Globus pallidus (tissue), 1 donor: Measurements from ENCODE around the gene CCSER1.
"Not testable (repeated sequence)": the region's sequence is repeated elsewhere in the genome, so short reads cannot be mapped to it uniquely, and the experiment has no call there.

Experiments used
- DNase-seq: peaks from one replicate; pipeline ENCODE4 v3.0.0-alpha.2; 2015; ENCODE audit warnings: low spot score

The CCSER1 gene

DNA sequence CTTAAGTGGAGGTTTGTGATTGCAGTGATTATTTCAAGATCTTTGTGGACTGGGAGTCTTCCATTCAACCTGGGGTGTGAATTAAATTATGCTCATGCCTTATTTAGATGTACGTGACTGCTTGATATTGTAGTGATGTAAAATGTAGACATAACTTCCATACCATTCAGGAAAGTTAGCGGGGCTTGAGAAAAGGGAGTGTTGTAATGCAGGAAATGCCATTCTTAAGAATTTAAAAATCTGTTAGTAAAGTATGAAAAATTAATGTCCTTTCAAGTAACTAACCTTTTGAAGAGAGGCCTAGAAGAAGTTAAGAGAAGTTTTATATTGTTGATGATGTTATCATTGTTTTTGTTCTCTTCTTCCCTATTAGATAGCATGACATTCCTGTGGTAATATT is 318.2 kb downstream of the CCSER1 start:
- no peak for DNase-seq

GRCh38 chr4:90449626-90450025 is 322.4 kb downstream of the CCSER1 start:
- no peak for DNase-seq

DNA sequence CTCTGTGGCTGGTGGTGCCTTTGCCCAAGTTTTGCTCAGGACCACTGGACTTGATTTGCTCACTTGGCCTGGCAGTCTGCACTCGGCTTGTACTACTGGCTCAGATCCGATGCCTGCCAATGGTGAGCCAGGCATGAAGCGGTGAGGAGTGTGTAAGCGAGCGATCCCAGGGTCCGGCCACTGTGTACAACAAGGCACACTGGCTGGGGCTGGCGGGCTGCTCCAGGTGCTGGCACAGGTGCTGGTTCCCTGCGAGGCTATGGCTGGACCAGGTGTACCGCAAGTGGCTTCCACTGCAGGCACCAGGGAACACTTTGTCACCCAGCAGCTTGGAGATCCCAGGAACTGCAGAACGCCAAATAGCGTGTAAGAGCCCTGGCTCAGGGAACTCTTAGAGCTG is 329.7 kb downstream of the CCSER1 start:
- DNase-seq: no peak

GRCh38 chr4:90457817-90458216 is 330.6 kb downstream of the CCSER1 start:
- DNase-seq: no peak

DNA sequence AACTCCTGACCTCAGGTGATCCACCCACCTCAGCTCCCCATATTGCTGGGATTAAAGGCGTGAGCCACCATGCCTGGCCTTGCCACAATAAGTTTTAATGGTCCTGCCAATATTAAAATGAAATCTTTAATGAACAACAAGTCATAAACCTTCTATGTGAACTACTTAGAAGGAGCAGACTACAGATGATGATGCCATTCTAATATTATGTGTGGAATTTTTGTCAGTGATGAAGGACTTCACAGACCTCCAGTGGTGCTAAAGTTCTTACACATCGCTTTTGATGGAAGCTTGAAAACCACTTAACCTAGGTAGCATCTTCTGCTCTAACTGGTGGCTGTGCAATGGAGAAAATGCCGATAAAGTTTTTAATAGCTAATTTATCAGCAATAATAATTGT is 331.4 kb downstream of the CCSER1 start:
- DNase-seq: no peak

DNA sequence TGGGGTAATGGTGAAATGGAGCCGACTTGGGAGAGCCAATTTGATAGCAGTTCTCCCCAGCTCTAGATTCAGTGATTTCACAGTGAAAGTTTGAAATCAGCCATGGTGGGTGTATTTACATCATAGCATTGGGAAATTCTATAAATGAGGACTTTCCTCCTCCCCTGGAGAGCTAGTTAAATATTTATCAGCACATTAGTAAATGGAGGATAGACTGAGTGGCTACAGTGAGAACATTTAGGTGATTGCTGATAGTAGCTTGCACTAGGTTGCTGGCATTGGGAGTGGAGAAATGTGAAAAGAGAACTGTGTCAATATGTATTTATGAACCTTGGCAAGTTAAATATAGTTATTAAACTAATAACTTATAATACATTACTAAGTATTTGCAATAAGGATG is 347.3 kb downstream of the CCSER1 start:
- no peak for DNase-seq

GRCh38 chr4:90476019-90476418 is 348.8 kb downstream of the CCSER1 start:
- no peak for DNase-seq

DNA sequence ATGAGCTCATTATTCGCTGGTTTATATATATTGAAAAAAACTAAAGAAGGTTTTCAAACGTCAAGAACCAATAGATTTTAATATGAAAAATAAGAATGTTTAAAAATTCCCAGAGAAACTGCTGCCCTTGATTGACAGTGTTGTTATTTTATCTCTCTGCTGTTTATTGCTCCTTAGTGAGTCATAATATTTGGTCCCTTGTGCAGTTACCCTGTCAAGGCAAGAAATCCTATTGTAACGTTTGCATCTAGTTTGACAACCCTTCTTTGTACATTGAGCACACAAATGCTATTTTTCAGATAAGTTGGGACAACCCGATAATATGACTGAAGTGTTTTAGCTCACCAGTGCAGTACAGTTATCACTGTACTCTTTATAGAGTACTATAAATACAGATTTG is 349.4 kb downstream of the CCSER1 start:
- DNase-seq: no peak

GRCh38 chr4:90484894-90485293 is 357.7 kb downstream of the CCSER1 start:
- not testable (repeated sequence) for DNase-seq

- DNase-seq: no peak
Observed at GRCh38 chr4:90486346-90486745, 359.2 kb downstream of the CCSER1 start.

- no peak for DNase-seq
Observed at GRCh38 chr4:90495211-90495610, 368.0 kb downstream of the CCSER1 start.

DNA sequence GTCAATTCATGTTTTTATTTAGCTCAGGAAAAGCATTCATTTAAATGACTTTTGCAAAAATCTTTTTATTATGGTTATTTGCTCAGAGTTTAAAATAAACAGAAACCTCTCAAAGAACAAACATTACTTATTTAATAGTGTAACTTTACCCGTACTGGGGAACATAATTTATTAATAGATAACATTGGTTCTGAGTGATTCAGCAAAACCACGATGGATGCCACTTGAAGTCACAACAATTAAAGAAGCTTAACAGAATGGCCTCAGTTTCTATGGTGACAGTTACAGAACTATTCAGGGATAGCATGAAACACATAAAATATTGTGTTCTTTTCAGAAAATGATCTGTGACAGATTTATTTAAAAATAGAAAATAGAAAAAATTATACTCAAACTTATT is 368.7 kb downstream of the CCSER1 start:
- no peak for DNase-seq

DNA sequence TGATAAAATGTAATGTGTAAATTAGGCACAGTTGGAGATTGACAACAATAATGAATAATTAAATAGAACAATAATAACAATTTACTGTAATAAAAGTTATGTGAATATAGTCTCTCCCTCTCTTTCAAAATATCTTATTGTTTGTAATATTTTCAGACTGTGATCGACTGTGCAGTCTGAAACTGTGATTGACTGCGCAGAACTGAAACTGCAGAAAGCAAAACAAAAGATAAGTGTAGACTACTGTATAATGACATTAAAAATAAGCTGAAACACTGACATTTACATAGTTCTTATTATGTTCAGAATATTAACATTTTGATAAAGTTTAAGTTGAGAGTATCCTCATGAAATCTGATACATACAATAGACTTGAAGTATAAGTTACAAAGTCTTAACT is 371.0 kb downstream of the CCSER1 start:
- DNase-seq: no peak

DNA sequence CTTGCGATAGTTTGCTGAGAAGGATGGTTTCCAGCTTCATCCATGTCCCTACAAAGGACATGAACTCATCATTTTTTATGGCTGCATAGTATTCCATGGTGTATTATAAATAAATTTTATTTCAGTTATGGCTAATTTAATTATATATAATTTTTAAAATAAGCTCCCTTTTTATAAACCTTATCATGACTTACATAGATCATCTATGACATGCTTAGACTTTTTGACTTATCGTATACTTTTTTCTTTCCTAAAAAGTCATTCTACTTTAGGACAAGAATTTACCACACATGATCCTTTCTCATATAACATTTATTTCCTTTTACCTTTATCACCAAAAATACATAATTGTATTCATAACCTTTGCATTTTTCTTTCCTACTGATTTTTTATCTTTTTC is 376.5 kb downstream of the CCSER1 start:
- DNase-seq: no peak

DNA sequence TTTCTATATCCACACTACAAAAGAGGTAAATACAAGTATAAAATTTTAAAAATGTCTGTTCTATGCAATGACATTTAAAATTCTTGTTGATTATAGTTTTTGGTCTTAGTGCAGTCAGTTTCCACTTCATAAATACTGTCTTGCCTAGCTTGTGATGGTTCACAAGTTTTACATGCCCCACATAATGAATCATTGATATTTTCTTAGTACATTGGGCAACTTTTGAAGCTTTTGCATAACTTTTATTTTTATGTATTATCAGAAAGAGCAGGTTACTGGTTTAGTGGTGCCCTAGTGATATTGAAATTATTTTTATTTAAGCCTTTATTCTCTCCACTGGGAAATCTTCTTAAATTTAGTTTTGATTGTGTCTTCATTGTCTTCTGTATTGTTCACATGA is 388.0 kb downstream of the CCSER1 start:
- DNase-seq: no peak

GRCh38 chr4:90528551-90528950 is 401.4 kb downstream of the CCSER1 start:
- no peak for DNase-seq

- DNase-seq: no peak
Observed at GRCh38 chr4:90536408-90536807, 409.2 kb downstream of the CCSER1 start.

DNA sequence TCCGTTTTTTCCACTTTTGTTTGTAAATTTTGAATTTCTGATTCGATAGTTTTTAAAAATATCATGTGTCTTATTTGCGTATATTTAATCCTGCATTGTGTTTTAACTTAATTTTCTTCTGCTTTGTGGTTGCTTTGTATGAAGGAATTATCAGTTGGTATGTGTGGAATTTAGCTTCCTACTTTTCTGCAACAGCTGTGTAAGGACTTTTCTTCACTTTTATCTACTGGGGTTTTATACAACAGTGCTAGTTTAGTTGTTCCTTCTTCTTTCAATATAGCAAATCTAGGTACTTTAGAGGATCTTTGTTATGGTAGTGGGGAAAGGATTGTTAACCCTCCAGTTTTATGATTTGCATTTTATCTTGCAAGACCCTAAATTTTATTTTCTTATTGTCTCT is 410.3 kb downstream of the CCSER1 start:
- no peak for DNase-seq

DNA sequence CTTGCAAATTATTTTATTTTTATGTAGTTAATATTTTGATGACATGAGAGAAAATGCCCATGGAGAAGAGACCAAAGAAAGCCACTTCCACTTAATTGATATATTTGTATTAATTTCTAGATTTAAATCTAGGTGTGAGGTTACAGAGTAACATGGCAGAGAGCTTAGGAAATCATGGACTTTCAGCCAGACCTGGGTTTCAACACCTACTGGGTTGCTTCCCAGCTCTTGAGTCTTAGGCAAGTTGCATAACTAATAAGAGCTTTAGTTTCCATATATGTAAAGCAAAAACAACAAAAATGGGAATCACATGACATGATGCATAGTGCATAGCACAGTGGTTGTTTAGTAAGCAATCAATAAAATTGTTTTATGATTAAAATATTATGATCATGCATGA is 413.3 kb downstream of the CCSER1 start:
- DNase-seq: no peak

GRCh38 chr4:90542216-90542615 is 415.0 kb downstream of the CCSER1 start:
- no peak for DNase-seq

- DNase-seq: no peak
Observed at GRCh38 chr4:90543419-90544170, 416.4 kb downstream of the CCSER1 start.

- DNase-seq: no peak
Observed at GRCh38 chr4:90544532-90545045, 417.4 kb downstream of the CCSER1 start.

GRCh38 chr4:90545380-90545779 is 418.2 kb downstream of the CCSER1 start:
- no peak for DNase-seq

DNA sequence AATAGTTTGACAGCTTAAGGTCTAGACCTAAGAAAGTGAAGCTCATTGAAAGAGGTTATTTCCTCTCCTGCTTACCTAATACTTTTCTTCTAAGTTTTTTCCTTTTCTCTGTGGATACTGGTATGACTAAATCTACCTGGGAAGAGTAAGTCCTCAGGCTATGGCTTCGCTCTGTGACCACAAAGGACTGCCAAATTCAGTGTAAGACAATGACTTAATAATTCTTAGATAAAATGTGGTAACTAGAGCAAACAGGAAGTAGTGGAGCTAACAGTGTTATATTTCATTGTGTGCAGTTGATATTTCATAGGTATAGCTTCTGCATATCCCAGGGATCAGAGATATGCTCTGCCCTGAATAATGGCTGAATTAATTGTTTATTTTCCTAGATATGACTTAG is 418.9 kb downstream of the CCSER1 start:
- no peak for DNase-seq
